WTC11 (cell line): Measurements from ENCODE around the gene TTC7B. TPM values are rescaled to one million over a fixed set of nuclear protein-coding genes. Genes with fewer than 3 reads are reported as not detected.

Source experiments
- ATAC-seq: fragments of 200-7000 bp; cut with Tn5 transposase; 2 replicates; pipeline ENCODE4 v1.10.0; 2021; ENCODE audit warnings: mild to moderate bottlenecking, moderate library complexity
- CTCF ChIA-PET: fragments of 300-600 bp; sonication (Branson Sonifier 250); formaldehyde crosslinking; loops from one replicate; lab custom pipeline; 2021; ENCODE audit warnings: antibody characterized with exemption; lab: Charles Lee
- POLR2A ChIA-PET: fragments of 350-600 bp; sonication (Branson Sonifier 250); formaldehyde crosslinking; loops from one replicate; lab custom pipeline; 2021; ENCODE audit warnings: antibody characterized with exemption; lab: Charles Lee
- DNase-seq: peaks from one replicate; pipeline ENCODE4 v3.0.0; 2021; ENCODE audit warnings: low spot score
- H3K27ac Mint-ChIP-seq: 2 replicates; pipeline ENCODE4 v1.8.0; 2021; ENCODE audit warnings: mixed read lengths
- H3K27me3 Mint-ChIP-seq: 2 replicates; pipeline ENCODE4 v1.8.0; 2021; ENCODE audit warnings: low read depth, mild to moderate bottlenecking, moderate library complexity, mixed read lengths
- H3K36me3 Mint-ChIP-seq: 2 replicates; pipeline ENCODE4 v1.8.0; 2021; ENCODE audit warnings: mixed read lengths
- H3K4me1 Mint-ChIP-seq: 2 replicates; pipeline ENCODE4 v1.8.0; 2022; ENCODE audit warnings: mixed read lengths
- H3K4me3 Mint-ChIP-seq: 2 replicates; pipeline ENCODE4 v1.8.0; 2021; ENCODE audit warnings: mild to moderate bottlenecking, moderate library complexity, mixed read lengths
- H3K9me3 Mint-ChIP-seq: 2 replicates; pipeline ENCODE4 v1.8.0; 2021; ENCODE audit warnings: mixed read lengths
- CREB1 ChIP-seq: sonication (generic); formaldehyde crosslinking; IDR thresholded peaks from 2 replicates; pipeline ENCODE4 v1.8.0; 2023; ENCODE audit warnings: mild to moderate bottlenecking, missing genetic modification reagents
- GRHL2 ChIP-seq: fragments of 250-450 bp; sonication (Bioruptor Pico); IDR thresholded peaks from 2 replicates; pipeline ENCODE4 v1.8.0; 2022; ENCODE audit warnings: mild to moderate bottlenecking, moderate library complexity; ENCODE audit not compliant: insufficient replicate concordance, severe bottlenecking
- NFATC4 ChIP-seq: fragments of 250-450 bp; sonication (Bioruptor Pico); IDR thresholded peaks from 2 replicates; pipeline ENCODE4 v1.9.0; 2021; ENCODE audit warnings: mild to moderate bottlenecking
- RELA ChIP-seq: sonication (generic); formaldehyde crosslinking; IDR thresholded peaks from 2 replicates; pipeline ENCODE4 v1.8.1; 2022; ENCODE audit warnings: missing genetic modification reagents, mild to moderate bottlenecking, borderline replicate concordance
- SMAD4 ChIP-seq: sonication (generic); formaldehyde crosslinking; IDR thresholded peaks from 2 replicates; pipeline ENCODE4 v1.8.0; 2022; ENCODE audit warnings: mild to moderate bottlenecking, missing genetic modification reagents
- TP53 ChIP-seq: sonication (generic); formaldehyde crosslinking; IDR thresholded peaks from 2 replicates; pipeline ENCODE4 v1.8.1; 2023; ENCODE audit warnings: mild to moderate bottlenecking, missing genetic modification reagents
- ZNF138 ChIP-seq: sonication (generic); formaldehyde crosslinking; conservative IDR thresholded peaks from 2 replicates; pipeline ENCODE4 v1.8.1; 2022; ENCODE audit warnings: mild to moderate bottlenecking, moderate library complexity, missing genetic modification reagents
- total RNA-seq: library from RNA; stranded (reverse); gene quantifications from 3 replicates; pipeline ENCODE4 v1.2.3, GENCODE V29; 2021
- TF ChIP-seq, protein P1 (sequence below): sonication (generic); formaldehyde crosslinking; IDR thresholded peaks from 2 replicates; pipeline ENCODE4 v1.8.0; 2022; ENCODE audit warnings: missing genetic modification reagents
- TF ChIP-seq, protein P2 (sequence below): sonication (generic); formaldehyde crosslinking; IDR thresholded peaks from 2 replicates; pipeline ENCODE4 v1.8.1; 2022; ENCODE audit warnings: low read depth, missing genetic modification reagents, borderline replicate concordance
- TF ChIP-seq, protein P3 (sequence below): sonication (generic); formaldehyde crosslinking; IDR thresholded peaks from 2 replicates; pipeline ENCODE4 v1.8.1; 2023; ENCODE audit warnings: mild to moderate bottlenecking, moderate library complexity, missing genetic modification reagents
- TF ChIP-seq, protein P4 (sequence below): sonication (generic); formaldehyde crosslinking; IDR thresholded peaks from 2 replicates; pipeline ENCODE4 v1.8.1; 2023; ENCODE audit warnings: mild to moderate bottlenecking, missing genetic modification reagents, borderline replicate concordance
- TF ChIP-seq, protein P5 (sequence below): fragments of 250-450 bp; sonication (Bioruptor Pico); IDR thresholded peaks from 2 replicates; pipeline ENCODE4 v1.9.0; 2021; ENCODE audit warnings: mild to moderate bottlenecking

TTC7B gene
- total RNA-seq, 1 experiment from 2014 or later, result 27.6 TPM

DNA sequence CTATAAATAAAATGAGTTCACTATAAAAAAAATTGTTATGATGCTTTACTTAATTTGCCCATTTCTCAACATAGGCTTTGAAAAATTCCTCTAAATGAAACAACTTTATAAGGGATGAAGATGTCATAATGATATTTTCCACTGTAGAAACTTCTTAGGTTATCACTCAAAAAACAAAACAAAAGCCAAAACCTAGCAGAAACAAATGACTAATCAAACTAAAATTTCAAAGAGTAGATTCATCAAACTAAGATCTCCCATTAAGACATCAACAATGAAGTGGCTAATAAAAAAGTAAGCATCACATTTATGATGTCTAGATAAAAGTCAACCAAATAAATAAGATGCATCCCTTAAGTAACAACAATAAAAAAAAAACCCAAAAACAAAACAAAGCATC lies 36.9 kb upstream of the TTC7B start (continued):
- TF ChIP-seq, protein P1, sequence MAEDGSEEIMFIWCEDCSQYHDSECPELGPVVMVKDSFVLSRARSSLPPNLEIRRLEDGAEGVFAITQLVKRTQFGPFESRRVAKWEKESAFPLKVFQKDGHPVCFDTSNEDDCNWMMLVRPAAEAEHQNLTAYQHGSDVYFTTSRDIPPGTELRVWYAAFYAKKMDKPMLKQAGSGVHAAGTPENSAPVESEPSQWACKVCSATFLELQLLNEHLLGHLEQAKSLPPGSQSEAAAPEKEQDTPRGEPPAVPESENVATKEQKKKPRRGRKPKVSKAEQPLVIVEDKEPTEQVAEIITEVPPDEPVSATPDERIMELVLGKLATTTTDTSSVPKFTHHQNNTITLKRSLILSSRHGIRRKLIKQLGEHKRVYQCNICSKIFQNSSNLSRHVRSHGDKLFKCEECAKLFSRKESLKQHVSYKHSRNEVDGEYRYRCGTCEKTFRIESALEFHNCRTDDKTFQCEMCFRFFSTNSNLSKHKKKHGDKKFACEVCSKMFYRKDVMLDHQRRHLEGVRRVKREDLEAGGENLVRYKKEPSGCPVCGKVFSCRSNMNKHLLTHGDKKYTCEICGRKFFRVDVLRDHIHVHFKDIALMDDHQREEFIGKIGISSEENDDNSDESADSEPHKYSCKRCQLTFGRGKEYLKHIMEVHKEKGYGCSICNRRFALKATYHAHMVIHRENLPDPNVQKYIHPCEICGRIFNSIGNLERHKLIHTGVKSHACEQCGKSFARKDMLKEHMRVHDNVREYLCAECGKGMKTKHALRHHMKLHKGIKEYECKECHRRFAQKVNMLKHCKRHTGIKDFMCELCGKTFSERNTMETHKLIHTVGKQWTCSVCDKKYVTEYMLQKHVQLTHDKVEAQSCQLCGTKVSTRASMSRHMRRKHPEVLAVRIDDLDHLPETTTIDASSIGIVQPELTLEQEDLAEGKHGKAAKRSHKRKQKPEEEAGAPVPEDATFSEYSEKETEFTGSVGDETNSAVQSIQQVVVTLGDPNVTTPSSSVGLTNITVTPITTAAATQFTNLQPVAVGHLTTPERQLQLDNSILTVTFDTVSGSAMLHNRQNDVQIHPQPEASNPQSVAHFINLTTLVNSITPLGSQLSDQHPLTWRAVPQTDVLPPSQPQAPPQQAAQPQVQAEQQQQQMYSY, result no peak

DNA sequence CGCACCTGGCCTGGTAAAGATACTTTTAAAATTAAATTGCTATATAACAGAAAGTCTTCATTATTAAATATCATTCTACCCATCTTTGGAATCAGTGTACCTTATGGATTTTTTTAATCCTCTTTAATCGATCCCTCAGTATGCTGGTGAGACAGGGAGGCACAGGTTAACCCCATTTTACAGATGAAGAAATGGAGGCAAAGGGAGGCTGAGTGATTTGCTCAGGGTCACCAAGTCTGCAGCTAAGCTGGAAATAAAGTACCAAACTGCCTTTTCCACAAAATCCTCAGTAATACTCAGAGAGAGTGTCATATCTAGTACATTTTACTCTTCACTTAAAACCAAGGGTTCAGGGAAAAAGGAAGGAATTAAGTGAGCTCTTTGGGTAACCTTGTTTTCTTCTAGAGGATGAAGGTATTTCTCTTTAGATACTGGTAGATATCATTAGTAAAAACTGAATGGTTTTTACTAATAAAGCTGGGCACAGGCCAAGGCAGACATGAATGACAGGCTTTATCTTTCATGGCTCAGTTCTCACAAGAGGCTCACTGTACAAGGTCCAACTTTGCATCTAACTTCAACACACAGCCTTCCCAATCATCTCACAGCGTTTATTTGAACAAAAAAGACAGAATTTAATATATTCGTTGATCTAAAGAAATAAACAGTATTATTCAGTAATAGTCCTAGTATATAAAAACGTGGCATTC lies 35.3 kb upstream of the TTC7B start:
- ATAC-seq, result no peak
- no peak overlapping the region for H3K4me3 Mint-ChIP-seq
- H3K9me3 Mint-ChIP-seq, result no peaks in the 10 kb centered on the region
- peaks cover 11% of the 10 kb centered on the region for H3K4me1 Mint-ChIP-seq
- ChIA-PET POLR2A (no interaction called here), CTCF (interaction anchor here (3.1 kb wide), 1 partner anchor 35 kb away, joined by 15 read pairs; the partner anchor contains the start of gene TTC7B)
- TF ChIP-seq CREB1 (CRISPR knock-in tag) (no peak), SMAD4 (CRISPR knock-in tag) (no peak), NFATC4 (CRISPR knock-in tag) (no peak), RELA (CRISPR knock-in tag) (no peak), TP53 (CRISPR knock-in tag) (no peak), GRHL2 (no peak), ZNF138 (CRISPR knock-in tag) (no peak)
- TF ChIP-seq, protein P2, sequence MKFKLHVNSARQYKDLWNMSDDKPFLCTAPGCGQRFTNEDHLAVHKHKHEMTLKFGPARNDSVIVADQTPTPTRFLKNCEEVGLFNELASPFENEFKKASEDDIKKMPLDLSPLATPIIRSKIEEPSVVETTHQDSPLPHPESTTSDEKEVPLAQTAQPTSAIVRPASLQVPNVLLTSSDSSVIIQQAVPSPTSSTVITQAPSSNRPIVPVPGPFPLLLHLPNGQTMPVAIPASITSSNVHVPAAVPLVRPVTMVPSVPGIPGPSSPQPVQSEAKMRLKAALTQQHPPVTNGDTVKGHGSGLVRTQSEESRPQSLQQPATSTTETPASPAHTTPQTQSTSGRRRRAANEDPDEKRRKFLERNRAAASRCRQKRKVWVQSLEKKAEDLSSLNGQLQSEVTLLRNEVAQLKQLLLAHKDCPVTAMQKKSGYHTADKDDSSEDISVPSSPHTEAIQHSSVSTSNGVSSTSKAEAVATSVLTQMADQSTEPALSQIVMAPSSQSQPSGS, result no peak
- TF ChIP-seq, protein P3, sequence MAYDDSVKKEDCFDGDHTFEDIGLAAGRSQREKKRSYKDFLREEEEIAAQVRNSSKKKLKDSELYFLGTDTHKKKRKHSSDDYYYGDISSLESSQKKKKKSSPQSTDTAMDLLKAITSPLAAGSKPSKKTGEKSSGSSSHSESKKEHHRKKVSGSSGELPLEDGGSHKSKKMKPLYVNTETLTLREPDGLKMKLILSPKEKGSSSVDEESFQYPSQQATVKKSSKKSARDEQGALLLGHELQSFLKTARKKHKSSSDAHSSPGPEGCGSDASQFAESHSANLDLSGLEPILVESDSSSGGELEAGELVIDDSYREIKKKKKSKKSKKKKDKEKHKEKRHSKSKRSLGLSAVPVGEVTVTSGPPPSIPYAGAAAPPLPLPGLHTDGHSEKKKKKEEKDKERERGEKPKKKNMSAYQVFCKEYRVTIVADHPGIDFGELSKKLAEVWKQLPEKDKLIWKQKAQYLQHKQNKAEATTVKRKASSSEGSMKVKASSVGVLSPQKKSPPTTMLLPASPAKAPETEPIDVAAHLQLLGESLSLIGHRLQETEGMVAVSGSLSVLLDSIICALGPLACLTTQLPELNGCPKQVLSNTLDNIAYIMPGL (CRISPR knock-in tag), result no peak
- TF ChIP-seq, protein P4, sequence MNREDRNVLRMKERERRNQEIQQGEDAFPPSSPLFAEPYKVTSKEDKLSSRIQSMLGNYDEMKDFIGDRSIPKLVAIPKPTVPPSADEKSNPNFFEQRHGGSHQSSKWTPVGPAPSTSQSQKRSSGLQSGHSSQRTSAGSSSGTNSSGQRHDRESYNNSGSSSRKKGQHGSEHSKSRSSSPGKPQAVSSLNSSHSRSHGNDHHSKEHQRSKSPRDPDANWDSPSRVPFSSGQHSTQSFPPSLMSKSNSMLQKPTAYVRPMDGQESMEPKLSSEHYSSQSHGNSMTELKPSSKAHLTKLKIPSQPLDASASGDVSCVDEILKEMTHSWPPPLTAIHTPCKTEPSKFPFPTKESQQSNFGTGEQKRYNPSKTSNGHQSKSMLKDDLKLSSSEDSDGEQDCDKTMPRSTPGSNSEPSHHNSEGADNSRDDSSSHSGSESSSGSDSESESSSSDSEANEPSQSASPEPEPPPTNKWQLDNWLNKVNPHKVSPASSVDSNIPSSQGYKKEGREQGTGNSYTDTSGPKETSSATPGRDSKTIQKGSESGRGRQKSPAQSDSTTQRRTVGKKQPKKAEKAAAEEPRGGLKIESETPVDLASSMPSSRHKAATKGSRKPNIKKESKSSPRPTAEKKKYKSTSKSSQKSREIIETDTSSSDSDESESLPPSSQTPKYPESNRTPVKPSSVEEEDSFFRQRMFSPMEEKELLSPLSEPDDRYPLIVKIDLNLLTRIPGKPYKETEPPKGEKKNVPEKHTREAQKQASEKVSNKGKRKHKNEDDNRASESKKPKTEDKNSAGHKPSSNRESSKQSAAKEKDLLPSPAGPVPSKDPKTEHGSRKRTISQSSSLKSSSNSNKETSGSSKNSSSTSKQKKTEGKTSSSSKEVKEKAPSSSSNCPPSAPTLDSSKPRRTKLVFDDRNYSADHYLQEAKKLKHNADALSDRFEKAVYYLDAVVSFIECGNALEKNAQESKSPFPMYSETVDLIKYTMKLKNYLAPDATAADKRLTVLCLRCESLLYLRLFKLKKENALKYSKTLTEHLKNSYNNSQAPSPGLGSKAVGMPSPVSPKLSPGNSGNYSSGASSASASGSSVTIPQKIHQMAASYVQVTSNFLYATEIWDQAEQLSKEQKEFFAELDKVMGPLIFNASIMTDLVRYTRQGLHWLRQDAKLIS (CRISPR knock-in tag), result no peak
- TF ChIP-seq, protein P5, sequence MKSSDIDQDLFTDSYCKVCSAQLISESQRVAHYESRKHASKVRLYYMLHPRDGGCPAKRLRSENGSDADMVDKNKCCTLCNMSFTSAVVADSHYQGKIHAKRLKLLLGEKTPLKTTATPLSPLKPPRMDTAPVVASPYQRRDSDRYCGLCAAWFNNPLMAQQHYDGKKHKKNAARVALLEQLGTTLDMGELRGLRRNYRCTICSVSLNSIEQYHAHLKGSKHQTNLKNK (CRISPR knock-in tag), result no peak
- DNase-seq, result no peak
- no peak overlapping the region for H3K27ac Mint-ChIP-seq
- H3K27me3 Mint-ChIP-seq, result no peaks in the 10 kb centered on the region
- no peaks in the 10 kb centered on the region for H3K36me3 Mint-ChIP-seq
